C4-2B (cell line): ENCODE data around the gene CLMN.
"Not testable (repeated sequence)": the region's sequence is repeated elsewhere in the genome, so short reads cannot be mapped to it uniquely, and the experiment has no call there.

ENCODE experiments used
- H3K27ac ChIP-seq: fragments of 450-650 bp; 2 replicates; pipeline ENCODE4 v1.5.1; 2017
- CTCF ChIP-seq: fragments of 450-650 bp; conservative IDR thresholded peaks from 2 replicates; pipeline ENCODE4 v1.5.1; 2017; ENCODE audit warnings: mild to moderate bottlenecking
- ZFX ChIP-seq: fragments of 450-650 bp; IDR thresholded peaks from 2 replicates; pipeline ENCODE4 v1.6.1; 2017

The CLMN gene

GRCh38 chr14:95290871-95291431 lies 28.8 kb downstream of the CLMN start:
- H3K27ac ChIP-seq, result peak overlapping the region; percentile 55

DNA sequence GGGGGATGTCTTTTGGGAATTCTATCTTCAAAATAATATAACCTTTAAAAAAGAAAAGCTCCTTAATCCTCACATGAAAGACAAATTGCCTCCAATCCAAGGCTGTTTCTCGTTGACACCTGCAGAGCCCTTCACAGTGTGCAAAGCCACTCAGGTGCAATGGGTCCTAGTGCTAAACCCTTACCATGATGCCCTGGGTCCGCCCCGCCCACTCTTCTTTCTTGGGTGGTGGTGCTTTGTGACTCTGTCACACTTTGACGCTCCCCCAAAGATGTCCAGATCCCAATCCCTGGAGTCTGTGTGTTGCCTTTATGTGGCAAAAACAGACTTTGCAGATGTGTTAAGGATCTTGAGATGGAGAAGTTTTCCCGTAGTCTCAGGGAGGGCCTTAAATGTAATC lies 29.7 kb downstream of the CLMN start:
- no peak for TF ChIP-seq CTCF
- H3K27ac ChIP-seq, result no peak overlapping the region

More at GRCh38 chr14:95290871-95291431, 28.8 kb downstream of the CLMN start:
- TF ChIP-seq CTCF (no peak), ZFX (no peak)

DNA sequence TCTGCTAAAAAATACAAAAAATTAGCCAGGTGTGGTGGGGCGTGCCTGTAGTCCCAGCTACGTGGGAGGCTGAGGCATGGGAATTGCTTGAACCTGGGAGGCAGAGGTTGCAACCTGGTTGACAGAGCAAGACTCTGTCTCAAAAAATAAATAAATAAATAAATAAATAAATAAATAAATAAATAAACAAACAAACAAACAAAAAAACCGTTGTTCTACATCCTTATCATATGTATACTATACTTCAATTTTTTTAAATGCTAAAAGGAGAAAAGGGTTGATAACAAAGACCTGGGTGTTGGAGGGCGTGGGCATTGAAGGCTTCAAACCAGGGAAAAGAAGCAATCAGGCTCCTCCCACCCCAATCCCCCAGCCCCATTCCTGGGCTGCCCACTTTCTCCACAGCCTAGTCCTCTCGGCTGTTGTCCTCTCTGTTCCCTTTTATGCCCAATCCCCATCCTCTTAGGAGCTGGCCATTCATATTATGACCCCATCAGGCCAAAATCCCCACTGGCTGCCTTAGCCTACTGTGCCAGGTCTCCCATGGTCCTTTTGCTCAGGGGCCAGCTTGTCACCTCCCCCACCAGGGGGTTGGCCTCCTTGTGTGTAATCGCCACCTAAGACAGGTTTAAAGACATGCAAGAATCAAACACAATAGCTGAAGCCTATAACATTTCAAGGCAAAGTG lies 30.2 kb downstream of the CLMN start:
- no peak overlapping the region for H3K27ac ChIP-seq
- TF ChIP-seq ZFX (no peak), CTCF (no peak)

- no peak overlapping the region for H3K27ac ChIP-seq
- TF ChIP-seq ZFX (no peak), CTCF (no peak)
Observed at GRCh38 chr14:95288672-95289322, 30.9 kb downstream of the CLMN start.

DNA sequence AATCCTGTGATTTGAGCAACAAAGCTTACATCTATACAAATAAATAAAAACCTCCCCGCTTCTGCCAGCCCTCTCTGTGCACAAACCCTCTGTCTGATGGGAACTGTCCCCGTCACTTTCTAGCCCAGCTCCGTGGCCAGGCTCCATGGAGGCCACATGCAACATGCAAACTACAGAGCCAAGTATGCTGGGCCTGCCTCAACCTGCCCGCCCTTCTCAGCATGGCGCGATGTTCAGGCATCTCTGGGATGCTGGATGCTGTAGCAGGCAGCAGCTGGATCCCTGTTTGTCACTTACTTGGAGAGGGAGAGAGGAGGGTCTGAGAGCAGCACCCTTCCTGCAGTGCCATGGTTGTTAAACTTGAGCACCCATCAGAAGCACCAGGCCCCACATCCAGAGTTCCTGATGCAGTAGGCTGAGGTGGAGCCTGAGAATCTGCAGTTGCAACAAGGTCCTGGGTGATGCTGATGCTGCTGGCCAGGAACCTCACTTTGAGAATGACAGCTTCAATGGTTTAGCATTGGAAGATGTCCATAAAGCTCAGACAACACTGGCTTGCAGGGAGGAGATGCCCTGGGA lies 32.4 kb downstream of the CLMN start:
- TF ChIP-seq ZFX (no peak), CTCF (no peak)
- no peak overlapping the region for H3K27ac ChIP-seq

DNA sequence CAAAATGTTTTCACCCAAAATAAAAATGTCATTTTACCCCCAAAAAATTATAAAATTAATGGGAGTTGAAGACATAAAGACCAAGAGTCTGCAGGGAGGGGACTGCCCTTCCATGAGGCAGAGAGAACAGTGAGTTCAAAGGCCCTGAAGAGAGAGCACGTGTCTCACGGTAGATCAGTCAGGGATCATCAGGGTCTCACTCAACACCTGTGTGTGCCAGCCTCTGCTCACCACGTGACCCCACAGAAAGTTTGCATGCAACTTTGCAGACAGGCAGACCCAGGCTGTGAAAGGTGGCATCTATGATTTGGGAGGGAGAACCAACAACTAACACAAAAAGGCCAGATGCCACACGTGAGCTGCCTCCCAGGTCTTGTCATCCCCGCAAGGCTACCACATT lies 33.1 kb downstream of the CLMN start:
- no peak for TF ChIP-seq CTCF
- no peak for TF ChIP-seq ZFX

GRCh38 chr14:95285566-95285965 lies 34.1 kb downstream of the CLMN start:
- no peak overlapping the region for H3K27ac ChIP-seq
- TF ChIP-seq CTCF, result no peak
- no peak for TF ChIP-seq ZFX

More for the DNA sequence above, 33.1 kb downstream of the CLMN start:
- H3K27ac ChIP-seq, result no peak overlapping the region

- not testable (repeated sequence) for H3K27ac ChIP-seq
Observed at GRCh38 chr14:95283802-95284201, 35.9 kb downstream of the CLMN start.

- not testable (repeated sequence) for H3K27ac ChIP-seq
Observed at GRCh38 chr14:95282986-95283380, 36.7 kb downstream of the CLMN start.
